Muscle layer of duodenum (tissue), 2 donors: ENCODE results near the gene HLCS.

Experiments
- H3K27ac ChIP-seq: one replicate; pipeline ENCODE4 v1.7.0; 2013; ENCODE audit warnings: mild to moderate bottlenecking, low read length
- H3K27me3 ChIP-seq: one replicate; pipeline ENCODE4 v1.7.0; 2013; ENCODE audit warnings: low read depth, mild to moderate bottlenecking, control low read depth, low read length
- H3K36me3 ChIP-seq, 2 donors: one replicate each; pipeline ENCODE4 v1.7.0; 2013; ENCODE audit warnings: low read length in 2 of 2, control low read depth in 1 of 2, mild to moderate bottlenecking in 1 of 2; ENCODE audit not compliant: insufficient read depth in 2 of 2, control insufficient read depth in 1 of 2
- H3K4me1 ChIP-seq, 2 donors: one replicate each; pipeline ENCODE4 v1.7.0; 2013; ENCODE audit warnings: low read length in 2 of 2, mild to moderate bottlenecking in 2 of 2, control low read depth in 1 of 2, moderate library complexity in 1 of 2; ENCODE audit not compliant: insufficient read depth in 2 of 2, control insufficient read depth in 1 of 2
- H3K4me3 ChIP-seq, 2 donors: one replicate each; pipeline ENCODE4 v1.7.0; 2013; ENCODE audit warnings: low read length in 2 of 2, low read depth in 1 of 2, mild to moderate bottlenecking in 1 of 2
- H3K9me3 ChIP-seq, 2 donors: one replicate each; pipeline ENCODE4 v1.7.0; 2013; ENCODE audit warnings: low read length in 2 of 2, control low read depth in 1 of 2, mild to moderate bottlenecking in 1 of 2; ENCODE audit not compliant: control insufficient read depth in 1 of 2
- donor health status: healthy.

The HLCS gene

DNA sequence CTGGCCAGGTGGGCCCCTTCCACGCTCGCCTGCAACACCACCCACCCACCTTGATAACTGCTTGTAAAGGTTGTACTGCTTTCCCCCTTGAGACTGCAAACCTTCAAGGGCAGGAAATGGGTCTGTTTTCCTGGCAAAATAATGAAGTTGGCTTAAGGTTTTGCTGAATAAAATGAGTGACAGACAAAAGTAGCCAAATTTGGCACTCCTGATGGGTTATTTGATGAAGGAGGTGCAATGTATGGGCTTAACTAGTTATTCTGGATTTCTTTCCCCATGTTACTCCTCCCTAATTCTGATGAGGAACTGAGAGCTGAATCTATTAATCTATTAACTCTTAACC is 14.6 kb upstream of the HLCS start:
- Histone ChIP-seq H3K4me3 (peak overlapping the region; percentile 37 to 70), H3K36me3 (peaks cover 0 to 2% of the 10 kb centered on the region in 2 donors), H3K4me1 (peaks cover 0 to 10% of the 10 kb centered on the region in 2 donors), H3K27ac (no peak overlapping the region), H3K27me3 (peaks cover 3% of the 10 kb centered on the region), H3K9me3 (no peaks in the 10 kb centered on the region)

DNA sequence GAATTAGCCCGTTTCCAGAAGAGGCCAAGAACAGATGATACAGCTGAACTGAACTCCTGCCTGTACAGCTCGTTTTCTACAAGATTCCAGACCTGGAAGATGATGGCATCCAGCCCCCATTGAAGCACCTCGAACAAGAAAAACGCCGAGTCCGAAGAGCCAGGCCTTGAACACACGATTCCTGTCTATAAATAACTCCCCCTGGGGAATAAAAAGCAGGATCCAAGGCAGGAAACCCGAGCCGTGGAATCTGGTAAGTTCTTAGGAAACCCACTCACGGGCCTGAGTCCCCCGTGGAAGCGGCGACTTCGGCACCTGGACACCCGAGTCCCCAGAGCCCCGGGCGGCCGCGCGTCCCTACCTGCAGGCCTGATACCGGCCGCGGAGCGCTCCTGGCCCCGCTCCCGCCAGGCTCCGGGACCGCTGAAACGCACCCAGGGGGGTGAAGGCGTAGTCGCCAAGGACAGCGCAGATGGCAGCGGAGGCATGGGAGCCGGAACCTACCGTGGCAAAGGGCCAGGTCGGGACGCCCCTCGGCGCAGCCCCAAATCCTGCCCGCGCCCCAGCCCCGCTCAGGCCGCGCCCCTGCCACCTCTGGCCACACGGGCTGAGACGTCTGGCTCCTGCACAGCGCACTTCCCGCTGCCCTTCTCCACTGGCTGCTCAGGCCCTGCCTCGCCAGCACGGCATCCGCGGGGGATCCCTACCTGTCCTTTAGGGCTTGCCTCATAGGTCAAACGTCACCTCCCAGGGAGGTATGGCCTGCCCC is 14.0 kb upstream of the HLCS start:
- Histone ChIP-seq H3K9me3 (no peaks in the 10 kb centered on the region), H3K4me1 (peaks cover 0 to 10% of the 10 kb centered on the region in 2 donors), H3K4me3 (peak overlapping the region; percentile 37 to 70), H3K27ac (no peak overlapping the region), H3K36me3 (no peaks in the 10 kb centered on the region), H3K27me3 (peaks cover 3% of the 10 kb centered on the region)

DNA sequence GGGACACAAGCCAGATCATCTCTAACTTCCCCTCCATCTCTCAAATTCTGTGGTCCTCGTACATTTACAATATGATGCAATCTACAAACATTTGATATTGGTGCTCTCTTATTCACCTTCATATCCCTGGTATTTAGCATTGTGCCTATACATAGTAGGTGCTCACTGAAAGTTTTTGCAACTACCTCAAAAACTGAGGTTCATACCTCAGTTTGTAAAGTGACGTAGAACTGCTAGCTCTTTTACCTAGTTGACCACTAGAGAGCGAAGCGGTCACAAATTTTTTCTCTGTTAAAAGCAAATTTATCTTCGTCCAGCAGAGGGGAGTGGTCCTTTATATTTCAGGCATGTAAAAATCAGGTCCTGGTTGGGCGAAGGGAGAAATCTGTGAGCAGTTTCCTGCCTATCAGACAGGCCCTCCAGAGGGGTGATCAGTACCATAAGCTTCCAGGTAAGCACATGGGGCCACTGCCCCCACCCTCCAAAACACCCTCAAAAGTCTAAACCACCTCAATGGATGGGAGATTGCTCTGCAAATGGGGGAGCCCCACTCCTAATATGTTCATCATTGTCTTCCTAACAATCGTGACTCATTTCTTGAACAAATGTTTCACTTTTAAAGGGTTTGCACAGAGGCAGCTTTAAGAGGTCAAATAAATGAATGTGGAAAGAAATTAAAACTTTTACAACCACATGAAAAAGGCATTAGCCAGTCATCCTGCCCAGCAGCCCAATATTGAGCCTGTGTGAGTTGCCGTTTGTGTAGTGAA is 10.6 kb upstream of the HLCS start:
- no peak overlapping the region for H3K27ac ChIP-seq
- H3K36me3 ChIP-seq: no peaks in the 10 kb centered on the region
- no peak overlapping the region for H3K4me3 ChIP-seq
- peaks cover under 1% of the 10 kb centered on the region for H3K27me3 ChIP-seq
- peaks cover 0 to 10% of the 10 kb centered on the region in 2 donors for H3K4me1 ChIP-seq
- no peaks in the 10 kb centered on the region for H3K9me3 ChIP-seq

DNA sequence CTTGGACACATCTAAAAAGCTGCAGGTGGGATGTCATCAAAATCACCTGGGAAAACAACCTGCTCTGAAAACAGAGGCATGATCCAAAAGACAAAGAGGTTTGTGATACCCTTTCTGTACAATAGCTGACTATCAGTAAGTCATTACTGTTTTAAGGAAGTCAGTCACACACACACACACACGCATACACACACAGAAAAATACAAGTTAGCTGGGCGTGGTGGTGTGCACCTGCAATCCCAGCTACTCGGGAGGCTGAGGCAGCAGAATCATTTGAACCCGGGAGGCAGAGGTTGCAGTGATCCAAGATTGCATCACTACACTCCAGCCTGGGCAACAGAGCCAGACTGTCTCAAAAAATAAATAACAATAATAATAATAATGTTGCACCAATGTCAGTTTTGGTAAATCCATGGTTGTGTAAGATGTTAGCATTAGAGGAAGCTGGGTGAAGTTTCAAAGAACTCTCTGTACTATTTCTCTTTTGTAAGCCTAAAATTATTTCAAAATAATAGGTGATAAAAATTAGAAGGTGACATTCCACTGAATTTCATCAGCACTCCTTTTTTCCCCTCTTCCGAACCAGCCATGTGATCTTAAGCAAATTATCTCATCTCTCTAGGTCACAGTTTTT is 9.9 kb upstream of the HLCS start:
- H3K4me1 ChIP-seq: peaks cover 0 to 10% of the 10 kb centered on the region in 2 donors
- no peaks in the 10 kb centered on the region for H3K27me3 ChIP-seq
- no peaks in the 10 kb centered on the region for H3K9me3 ChIP-seq
- H3K4me3 ChIP-seq: no peak overlapping the region
- H3K27ac ChIP-seq: no peak overlapping the region
- no peaks in the 10 kb centered on the region for H3K36me3 ChIP-seq

DNA sequence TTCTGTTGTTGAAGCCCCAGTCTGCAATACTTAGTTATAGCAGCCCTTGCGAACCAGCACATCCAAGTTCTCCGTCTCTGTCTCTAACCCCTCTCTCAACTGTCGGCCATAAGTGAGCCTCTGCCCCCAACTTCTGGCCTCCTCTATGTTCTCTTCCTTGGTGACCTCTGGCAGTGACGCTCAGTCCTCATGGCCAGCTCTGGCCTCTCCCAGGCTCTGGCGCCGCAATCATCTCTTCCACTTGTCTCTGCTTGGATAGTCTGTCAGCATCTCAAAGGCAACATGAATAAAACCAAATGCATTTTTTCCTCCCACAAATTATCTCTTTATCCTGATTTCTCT is 8.4 kb upstream of the HLCS start:
- Histone ChIP-seq H3K9me3 (no peaks in the 10 kb centered on the region), H3K27ac (no peak overlapping the region), H3K36me3 (no peaks in the 10 kb centered on the region), H3K4me1 (no peaks in the 10 kb centered on the region), H3K4me3 (no peak overlapping the region), H3K27me3 (no peaks in the 10 kb centered on the region)

DNA sequence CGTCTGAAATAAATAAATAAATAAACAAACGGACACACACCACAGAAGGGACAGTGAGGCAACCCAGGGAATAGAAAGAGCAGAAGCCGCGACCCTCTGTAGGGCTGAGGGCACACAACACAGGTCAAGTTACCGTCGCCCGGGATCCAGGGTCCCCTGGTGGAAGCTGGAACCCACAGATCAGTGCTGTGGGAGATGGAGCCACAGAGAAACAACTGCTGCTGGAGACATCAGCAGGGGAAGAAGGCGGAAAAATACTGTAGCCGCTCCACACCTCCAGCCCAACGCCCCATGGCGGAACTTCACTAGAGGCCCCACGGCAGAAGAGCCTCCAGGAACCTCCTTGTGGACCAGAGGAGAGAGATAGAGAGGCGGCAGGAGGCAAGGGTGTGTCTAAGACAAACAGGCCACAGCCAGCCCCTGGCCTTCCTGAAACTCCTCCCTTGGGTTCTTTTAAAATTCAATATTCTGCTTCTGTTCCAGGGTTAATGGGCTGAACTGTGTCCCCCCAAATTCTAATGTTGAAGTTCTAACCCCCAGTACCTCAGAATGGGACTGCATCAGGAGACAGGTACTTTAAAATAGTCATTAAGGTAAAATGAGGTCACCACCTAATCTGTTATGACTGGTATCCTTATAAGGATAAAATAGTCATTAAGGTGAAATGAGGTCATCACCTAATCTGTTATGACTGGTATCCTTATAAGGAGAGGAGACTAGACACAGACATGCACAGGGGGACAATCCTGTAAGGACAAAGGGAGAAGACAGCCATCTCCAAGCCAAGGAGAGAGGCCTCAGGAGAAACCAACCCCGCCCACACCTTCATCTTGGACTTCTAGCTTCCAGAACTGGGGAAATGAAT is 7.7 kb upstream of the HLCS start:
- no peaks in the 10 kb centered on the region for H3K36me3 ChIP-seq
- H3K4me3 ChIP-seq: no peak overlapping the region
- H3K27me3 ChIP-seq: no peaks in the 10 kb centered on the region
- H3K4me1 ChIP-seq: no peaks in the 10 kb centered on the region
- H3K9me3 ChIP-seq: no peaks in the 10 kb centered on the region
- H3K27ac ChIP-seq: no peak overlapping the region

DNA sequence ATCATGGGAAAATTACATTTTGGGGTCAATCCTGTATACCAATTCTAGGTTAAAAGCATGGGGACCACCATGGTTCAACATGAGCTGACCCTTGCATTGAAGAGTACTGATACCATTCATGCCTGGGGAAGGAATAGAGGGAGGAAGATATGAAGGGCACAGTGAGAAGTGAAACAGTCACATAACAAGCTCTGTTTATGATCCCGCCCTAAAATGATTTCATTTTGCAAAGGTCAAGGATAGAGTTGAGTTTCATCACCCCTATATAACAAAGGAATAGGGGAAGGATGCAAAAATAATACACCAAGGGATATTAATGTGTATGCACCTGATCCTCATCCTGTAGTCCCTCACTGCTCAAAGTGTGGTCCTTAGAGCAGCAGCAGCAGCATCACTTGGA is 2.5 kb upstream of the HLCS start:
- H3K9me3 ChIP-seq: no peaks in the 10 kb centered on the region
- no peaks in the 10 kb centered on the region for H3K36me3 ChIP-seq
- peaks cover 5 to 6% of the 10 kb centered on the region in 2 donors for H3K4me1 ChIP-seq
- no peak overlapping the region for H3K4me3 ChIP-seq
- no peaks in the 10 kb centered on the region for H3K27me3 ChIP-seq
- H3K27ac ChIP-seq: no peak overlapping the region

DNA sequence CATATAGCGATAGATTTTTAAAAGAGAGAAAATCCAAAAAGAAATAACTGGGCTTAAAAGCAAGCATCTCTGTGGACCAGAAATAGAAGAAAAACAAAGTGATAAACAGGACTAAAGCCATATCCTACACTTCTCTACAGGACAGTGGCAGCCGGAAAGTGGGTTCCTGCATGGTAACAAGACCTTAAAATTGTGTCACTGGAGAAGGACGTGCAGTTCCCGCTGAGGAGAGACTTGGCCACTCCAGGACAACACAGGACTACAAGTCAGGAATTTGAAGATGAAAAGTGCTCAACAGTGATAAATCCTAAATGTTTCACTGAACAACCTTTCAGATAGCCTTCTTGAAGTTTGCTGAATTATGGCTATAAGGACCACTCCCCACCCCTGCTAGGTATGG is 1.9 kb upstream of the HLCS start:
- Histone ChIP-seq H3K36me3 (no peaks in the 10 kb centered on the region), H3K27ac (no peak overlapping the region), H3K4me1 (peaks cover 5 to 6% of the 10 kb centered on the region in 2 donors), H3K9me3 (no peaks in the 10 kb centered on the region), H3K27me3 (no peaks in the 10 kb centered on the region), H3K4me3 (no peak overlapping the region)

DNA sequence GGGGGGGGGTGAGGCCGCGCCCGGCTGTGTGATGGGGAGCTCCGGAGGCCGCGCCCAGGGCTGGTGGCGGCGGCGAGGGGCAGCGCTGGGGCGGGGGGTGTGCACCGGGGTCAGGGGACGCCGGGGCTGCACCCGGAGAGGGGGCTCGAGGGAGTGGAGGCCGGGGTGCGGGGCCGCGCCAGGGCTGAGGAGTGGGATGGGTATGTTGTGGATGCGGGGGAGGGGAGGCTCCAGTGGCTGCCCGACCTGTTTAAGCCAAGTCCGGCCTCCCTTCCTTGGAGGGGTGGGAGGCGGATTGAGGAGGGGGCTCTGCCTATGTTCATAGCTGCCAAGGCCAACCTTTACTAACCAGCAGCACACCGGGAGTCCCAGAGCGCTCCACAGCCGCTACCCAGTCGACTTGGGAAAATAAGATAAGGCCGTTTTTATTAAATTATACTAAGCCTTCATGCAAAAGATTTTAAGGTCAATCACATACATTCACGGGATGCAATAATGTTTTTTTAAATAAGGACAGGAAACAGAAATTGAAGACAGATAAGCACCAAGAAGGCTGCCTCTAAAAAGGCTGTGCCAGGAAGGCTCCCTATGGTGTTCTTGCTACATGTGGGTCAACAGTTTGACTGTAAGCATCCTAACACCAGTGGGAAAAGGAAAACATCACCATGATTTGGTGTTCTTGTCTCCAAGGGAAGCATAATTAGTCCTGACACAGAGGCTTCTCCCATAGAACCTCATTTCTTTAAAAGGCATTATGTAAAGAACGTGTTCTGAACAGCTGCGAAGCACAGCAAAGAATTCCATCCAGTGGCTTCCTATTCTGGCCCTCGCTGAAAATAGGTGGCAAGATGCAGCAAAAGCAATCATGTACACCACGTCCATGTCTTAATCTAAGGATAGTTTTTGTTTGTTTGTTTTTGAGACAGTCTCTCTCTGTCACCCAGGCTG is 626 bp upstream of the HLCS start:
- Histone ChIP-seq H3K4me3 (peak overlapping the region; percentile 53 to 60), H3K36me3 (no peaks in the 10 kb centered on the region), H3K27ac (peak overlapping the region; percentile 23), H3K9me3 (no peaks in the 10 kb centered on the region), H3K27me3 (no peaks in the 10 kb centered on the region), H3K4me1 (peaks cover 5 to 6% of the 10 kb centered on the region in 2 donors)

DNA sequence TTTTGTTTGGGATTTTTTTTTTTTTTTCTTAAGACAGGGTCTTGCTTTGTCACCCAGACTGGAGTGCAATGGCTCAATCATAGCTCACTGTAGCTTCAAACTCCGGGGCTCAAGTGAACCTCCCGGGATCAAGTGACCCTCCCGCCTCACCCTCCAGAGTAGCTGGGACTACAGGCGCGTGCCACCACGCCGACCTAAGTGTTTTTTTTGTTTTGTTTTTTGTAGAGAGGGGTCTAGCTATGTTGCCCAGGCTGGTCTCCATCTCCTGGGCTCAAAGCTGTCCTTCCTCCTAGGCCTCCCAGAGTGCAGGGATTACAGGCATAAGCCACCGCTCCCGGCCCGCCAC is 776 bp downstream of the HLCS start:
- Histone ChIP-seq H3K4me3 (peak overlapping the region; percentile 55 to 65), H3K27me3 (no peaks in the 10 kb centered on the region), H3K27ac (no peak overlapping the region), H3K36me3 (peaks cover 3 to 4% of the 10 kb centered on the region in 2 donors), H3K9me3 (no peaks in the 10 kb centered on the region), H3K4me1 (peaks cover 5 to 6% of the 10 kb centered on the region in 2 donors)
